ENCODE results near the gene CTAGE9.
"Not testable (repeated sequence)": the region's sequence is repeated elsewhere in the genome, so short reads cannot be mapped to it uniquely, and the experiment has no call there.

CTAGE9 gene, protein sequence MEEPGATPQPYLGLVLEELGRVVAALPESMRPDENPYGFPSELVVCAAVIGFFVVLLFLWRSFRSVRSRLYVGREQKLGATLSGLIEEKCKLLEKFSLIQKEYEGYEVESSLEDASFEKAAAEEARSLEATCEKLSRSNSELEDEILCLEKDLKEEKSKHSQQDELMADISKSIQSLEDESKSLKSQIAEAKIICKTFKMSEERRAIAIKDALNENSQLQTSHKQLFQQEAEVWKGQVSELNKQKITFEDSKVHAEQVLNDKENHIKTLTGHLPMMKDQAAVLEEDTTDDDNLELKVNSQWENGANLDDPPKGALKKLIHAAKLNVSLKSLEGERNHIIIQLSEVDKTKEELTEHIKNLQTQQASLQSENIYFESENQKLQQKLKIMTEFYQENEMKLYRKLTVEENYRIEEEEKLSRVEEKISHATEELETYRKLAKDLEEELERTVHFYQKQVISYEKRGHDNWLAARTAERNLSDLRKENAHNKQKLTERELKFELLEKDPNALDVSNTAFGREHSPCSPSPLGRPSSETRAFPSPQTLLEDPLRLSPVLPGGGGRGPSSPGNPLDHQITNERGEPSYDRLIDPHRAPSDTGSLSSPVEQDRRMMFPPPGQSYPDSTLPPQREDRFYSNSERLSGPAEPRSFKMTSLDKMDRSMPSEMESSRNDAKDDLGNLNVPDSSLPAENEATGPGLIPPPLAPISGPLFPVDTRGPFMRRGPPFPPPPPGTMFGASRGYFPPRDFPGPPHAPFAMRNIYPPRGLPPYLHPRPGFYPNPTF

DNA sequence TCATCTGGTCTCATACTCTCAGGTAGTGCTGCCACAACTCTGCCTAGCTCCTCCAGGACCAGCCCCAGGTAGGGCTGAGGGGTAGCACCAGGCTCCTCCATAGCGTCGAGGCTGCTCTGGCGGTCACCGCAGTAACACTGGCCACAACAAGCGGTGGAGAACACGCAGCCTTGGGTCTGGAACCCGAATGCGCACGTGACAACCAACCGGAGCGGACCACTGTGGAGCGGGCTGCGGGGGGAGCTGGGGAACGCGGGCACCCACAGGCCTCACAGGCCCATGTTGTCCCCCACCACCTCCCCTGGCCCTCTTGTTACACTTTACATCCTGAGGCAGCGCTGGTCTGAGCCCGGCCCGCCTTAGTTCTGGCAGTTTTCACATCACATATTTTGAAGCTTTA lies at the start of gene CTAGE9:
TSS of gene CTAGE9 (minus strand) at position 101 of the 400 bp plus-strand sequence. CDS start at position 101, 0 bp downstream.
- DNase-seq, result not testable (repeated sequence)

DNA sequence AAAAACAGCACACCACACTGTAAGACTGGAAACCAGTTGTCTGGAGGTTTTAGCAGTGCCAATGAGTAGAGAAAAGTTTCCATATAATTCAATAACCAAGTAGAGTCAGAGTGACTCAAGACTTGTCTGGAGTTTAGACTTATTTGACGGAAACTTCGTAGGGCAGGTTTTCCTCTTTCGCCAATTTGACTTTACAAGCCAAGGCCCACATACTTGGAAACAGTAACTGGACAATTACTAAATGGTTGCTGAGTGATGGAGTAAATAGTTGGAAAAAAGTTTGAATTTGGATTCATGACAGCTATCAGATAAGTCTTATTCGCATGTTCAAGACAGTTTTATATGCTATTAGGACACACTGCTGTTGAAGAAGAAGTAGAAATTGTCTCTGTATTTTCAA lies 48.1 kb upstream of the CTAGE9 start:
- no peak for DNase-seq

DNA sequence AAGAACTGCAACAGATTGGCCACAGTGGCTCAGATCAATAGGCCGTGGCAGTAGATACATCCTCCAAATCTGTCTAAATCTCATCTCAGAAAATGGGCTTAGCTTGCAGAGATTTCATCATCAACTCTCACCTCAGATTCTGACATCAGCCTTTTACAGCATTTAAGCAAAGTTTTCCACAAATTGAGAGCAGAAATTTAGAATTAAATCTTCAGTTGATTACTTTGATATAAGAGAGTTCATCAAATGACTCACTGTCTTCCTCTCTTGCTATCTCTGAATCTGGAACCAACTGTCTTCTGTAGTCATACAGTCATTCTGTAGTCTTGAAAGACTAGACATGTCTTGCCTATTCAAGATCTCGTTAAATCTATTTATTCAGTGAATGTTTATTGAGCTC lies 45.2 kb upstream of the CTAGE9 start:
- no peak for DNase-seq

- DNase-seq, result no peak
Measured at GRCh38 chr6:131755597-131755996, 44.8 kb upstream of the CTAGE9 start.

DNA sequence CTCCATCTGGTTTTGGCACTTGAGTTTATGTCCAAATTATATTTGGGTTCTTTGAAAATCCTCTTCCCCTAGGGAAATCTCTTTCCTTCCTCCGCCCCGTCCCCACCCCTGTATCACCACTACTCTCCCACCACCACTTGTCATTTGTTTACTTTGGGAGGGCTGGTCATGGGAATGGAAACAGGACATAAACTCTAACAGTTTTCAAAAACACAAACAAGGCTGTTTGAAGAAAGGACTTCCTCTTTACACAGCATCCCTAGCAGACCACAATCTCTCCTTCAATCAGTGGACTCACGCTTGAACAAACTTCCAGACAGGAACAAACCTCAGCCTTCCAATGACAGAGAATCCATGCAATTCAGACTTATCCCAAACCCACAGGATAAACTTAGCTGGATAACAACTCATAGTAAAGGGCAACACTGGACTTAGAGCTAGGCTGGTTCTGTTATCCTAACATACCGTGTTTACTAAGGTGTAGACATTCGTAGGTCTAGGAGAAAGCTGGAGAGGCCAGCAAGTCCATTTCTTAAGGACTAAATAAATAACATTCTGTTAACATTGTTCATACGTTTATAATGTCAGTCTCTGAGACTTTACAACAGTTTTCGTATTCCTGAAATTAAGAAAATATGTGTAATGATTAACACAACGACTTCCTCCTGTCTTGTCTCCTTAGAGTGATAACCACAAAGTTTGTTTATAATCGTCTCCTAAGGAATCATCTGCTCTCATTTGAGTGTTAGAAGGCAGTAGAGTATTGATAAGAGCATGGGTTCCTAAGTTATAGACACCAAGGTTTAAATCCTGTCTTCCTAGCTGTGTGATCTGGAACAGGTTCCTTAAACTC lies 44.1 kb upstream of the CTAGE9 start:
- no peak for DNase-seq

GRCh38 chr6:131754088-131754487 lies 43.3 kb upstream of the CTAGE9 start:
- no peak for DNase-seq

DNA sequence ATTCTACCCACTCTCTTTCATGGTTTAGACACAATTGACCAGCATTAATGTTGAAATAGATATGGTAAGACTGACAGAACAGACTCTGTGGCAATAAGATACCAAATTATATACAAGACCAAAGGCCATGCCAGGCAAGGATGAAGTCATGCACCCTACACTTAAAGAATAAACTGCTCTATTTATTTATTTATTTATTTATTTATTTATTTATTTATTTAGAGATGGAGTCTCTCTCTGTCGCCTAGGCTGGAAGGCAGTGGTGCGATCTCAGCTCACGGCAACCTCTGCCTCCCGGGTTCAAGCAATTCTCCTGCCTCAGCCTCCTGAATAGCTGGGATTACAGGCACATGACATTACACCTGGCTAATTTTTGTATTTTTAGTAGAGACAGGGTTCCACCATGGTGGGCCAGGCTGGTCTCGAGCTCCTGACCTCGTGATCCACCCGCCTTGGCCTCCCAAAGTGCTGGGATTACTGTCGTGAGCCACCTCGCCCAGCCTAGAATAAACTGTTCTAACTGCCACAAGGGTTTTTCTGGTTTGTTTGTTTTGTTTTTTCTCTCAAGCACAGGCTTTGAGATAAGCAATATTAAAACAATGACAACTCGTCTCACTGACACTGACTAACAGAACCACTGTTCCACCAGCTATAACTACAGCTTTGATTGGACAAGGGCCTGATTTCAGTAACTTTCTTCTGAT lies 40.3 kb upstream of the CTAGE9 start:
- DNase-seq, result not testable (repeated sequence)

- no peak for DNase-seq
Measured at GRCh38 chr6:131749023-131749422, 38.2 kb upstream of the CTAGE9 start.

GRCh38 chr6:131747821-131748353 lies 37.1 kb upstream of the CTAGE9 start:
- DNase-seq, result no peak

GRCh38 chr6:131745476-131745875 lies 34.7 kb upstream of the CTAGE9 start:
- DNase-seq, result no peak

DNA sequence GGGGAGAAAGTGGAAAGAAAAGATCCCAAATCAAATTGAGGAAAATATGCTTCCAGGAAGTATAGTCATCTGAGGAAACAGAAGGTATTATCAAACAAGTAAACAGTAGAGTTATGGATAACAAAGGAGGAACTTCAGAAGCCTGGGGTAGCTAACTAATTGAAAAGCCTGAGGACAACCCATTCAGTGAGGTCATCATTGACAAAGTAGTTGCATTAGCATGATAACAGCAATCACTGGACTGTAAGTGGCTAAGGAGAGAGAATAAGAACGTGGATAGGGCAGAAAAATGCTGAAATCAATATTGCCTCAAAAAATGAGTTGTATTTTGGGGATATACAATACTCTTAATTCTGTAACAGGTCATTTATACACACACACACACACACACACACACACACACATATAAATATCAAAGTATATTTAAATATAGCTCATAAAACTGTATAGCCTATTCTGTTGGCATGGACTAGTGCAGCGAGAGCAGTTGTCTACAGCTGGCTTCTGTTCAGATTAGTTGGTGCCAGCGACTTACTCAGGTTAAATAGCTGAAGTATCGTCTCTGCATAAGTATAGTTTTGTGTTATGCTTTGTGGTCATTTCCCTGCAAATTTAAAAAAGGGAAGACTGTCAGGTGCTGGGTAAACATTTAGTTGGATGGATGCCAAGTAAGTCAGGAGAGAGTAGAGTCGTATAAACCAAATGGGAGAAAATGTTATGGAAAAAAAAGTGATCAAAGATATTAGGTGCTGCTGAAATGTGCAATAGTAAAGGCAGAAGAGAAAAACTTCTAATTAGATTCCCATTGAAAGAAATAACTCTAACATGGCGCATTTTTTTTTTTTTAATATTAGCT lies 33.8 kb upstream of the CTAGE9 start:
- no peak for DNase-seq

DNA sequence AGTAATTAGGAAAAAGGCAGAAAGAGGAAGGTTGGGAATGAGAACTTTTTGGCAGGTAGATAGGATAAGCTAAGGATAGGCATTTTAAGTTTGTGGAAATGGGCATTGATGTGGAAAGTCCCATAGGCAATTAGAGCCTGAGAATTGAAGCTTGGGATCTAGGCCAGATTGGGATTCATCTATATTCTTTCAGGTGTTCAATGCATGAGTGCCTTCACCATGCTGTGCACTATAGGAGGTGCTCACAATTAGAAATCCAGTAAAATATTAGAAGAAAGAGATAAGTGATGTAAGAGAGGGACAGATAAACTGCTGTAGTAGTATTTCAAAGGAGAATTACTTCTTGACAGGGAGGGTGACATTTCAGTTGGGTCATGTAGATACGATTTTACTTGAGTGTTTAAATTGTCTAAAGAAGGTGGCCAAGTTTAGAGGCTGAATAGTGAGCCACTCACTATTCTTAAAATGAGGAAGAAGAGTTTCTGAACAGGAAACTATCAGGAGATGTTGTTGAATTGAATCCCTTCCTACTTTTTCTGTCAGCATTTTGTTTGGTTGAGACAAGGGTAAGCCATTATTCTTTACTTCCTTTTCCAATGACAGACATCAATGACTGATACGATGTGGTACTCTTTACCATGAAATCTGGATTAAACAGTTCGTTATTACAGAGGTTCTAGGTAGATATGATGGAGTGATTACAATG lies 31.0 kb upstream of the CTAGE9 start:
- DNase-seq, result no peak

GRCh38 chr6:131740161-131740560 lies 29.3 kb upstream of the CTAGE9 start:
- no peak for DNase-seq

GRCh38 chr6:131739136-131739535 lies 28.3 kb upstream of the CTAGE9 start:
- no peak for DNase-seq

GRCh38 chr6:131736811-131737210 lies 26.0 kb upstream of the CTAGE9 start:
- DNase-seq, result no peak

DNA sequence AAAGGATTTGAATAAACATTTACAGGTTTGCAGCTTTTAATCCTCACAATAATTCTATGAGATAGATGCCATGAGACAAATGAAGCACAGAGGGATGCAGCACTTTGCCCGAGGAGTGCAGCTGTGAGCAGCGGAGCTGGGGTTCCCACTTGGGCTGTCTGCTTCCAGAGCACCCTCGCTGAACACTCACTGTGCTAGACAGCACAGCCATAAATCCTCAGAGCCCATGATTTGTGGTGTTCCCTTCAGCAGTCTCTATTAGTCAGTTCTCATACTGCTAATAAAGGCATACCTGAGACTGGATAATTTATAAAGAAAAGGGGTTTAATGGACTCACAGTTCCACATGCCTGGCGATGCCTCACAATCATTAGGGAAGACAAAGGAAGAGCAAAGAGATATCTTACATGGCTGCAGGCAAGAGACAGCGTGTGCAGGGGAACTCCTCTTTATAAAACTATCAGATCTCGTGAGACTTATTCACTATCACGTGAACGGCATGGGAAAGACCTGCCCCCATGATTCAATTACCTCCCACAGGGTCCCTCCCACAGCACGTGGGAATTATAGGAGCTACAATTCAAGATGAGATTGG lies 25.3 kb upstream of the CTAGE9 start:
- DNase-seq, result no peak

DNA sequence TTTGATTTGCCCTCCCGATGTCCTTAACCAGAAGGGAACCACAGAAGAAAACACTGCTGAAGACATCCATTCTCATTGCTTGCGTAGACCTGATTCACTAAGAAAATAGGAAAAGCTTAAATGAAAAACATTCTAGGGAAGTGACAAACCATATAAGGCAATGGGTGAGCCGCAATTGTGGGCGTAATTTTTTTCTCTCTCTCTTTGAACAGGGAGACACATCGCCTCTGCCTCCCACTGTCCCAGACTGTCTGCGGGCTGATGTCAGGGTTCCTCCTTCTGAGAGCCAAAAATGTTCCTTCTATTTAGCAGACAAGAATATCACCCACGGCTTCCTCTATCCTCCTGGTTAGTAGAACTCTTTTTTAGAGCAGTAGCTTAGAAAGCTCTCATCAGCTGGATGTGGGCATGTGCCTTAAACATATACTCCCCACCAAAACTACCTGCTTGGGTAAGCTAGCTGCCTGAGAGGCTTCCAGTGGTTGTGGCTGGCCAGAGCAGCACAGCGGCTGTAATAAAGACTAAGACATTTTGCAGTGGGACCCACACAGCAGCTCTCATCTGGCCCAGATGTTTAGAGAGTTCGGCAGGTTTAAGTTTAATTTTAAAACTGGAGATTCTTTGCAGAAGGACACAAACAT lies 22.7 kb upstream of the CTAGE9 start:
- DNase-seq, result no peak

DNA sequence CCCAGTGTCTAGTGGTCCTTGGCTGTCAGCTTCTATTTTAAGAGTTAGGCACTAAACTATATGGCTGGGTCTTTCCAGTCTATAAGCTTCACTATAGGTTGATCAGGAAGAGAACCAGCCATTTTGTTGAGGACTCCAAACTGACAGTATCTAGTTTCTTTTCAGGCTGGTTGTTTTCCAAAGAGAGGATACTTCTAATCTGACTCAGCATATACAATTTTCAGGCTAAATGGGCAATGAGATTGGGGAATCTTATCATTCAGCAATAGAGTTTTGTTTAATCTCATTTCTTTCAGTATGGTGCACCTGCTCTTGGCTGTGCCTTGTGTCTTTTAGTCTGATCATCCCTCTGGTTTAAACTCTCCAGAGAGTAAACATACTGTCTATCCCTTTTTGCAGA lies 20.4 kb upstream of the CTAGE9 start:
- DNase-seq, result no peak

GRCh38 chr6:131730264-131730663 lies 19.4 kb upstream of the CTAGE9 start:
- DNase-seq, result no peak

DNA sequence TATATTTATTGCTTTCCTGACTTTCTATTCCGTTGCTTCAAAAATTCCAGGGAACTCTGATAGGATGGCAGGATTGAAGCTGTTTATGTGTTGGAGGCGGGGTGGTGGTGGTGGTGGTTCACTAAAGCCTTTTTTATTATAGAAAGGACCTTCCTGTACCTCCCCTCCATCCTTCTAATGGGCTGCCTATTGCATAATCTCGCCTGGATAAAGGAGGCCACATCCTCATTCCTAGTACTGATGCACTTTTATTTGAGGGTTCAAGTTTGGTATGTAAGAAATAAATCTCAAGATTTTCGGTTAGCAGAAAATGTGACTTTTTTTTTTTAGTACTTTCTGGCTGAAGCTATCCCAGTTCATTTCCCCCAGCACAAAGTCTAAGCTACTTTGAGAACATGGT lies 18.7 kb upstream of the CTAGE9 start:
- DNase-seq, result no peak
